ENCODE measurements around the gene DOC2A.
A peak's percentile ranks its signal among the peaks of the same experiment; 100 is the strongest.
"Not testable (repeated sequence)": the region's sequence is repeated elsewhere in the genome, so short reads cannot be mapped to it uniquely, and the experiment has no call there.

DOC2A gene

GRCh38 chr16:30026449-30026848 is 15.6 kb upstream of the DOC2A start:
- no peak for DNase-seq

GRCh38 chr16:30025574-30025973 is 14.7 kb upstream of the DOC2A start:
- DNase-seq = no peak

- no peak for DNase-seq
Observed at GRCh38 chr16:30025156-30025555, 14.3 kb upstream of the DOC2A start.

GRCh38 chr16:30024451-30024850 is 13.6 kb upstream of the DOC2A start:
- no peak for DNase-seq

- no peak for DNase-seq
Observed at GRCh38 chr16:30023586-30023985, 12.8 kb upstream of the DOC2A start.

- no peak for DNase-seq
Observed at GRCh38 chr16:30022887-30023286, 12.1 kb upstream of the DOC2A start, which contains the start of gene C16orf92. C16orf92 (plus strand) TSS chr16:30023198; CDS start chr16:30023341, 143 bp downstream.

- DNase-seq = no peak
Observed at GRCh38 chr16:30018731-30019158, 7.9 kb upstream of the DOC2A start.

- DNase-seq = not testable (repeated sequence)
Observed at GRCh38 chr16:30017937-30018336, 7.1 kb upstream of the DOC2A start.

GRCh38 chr16:30017277-30017656 is 6.4 kb upstream of the DOC2A start:
- no peak for DNase-seq

- DNase-seq = no peak
Observed at GRCh38 chr16:30016555-30017276, 5.9 kb upstream of the DOC2A start.

GRCh38 chr16:30015450-30015849 is 4.6 kb upstream of the DOC2A start:
- DNase-seq = not testable (repeated sequence)

GRCh38 chr16:30012598-30012997 is 1.8 kb upstream of the DOC2A start:
- not testable (repeated sequence) for DNase-seq

GRCh38 chr16:30011714-30012504 is 1.1 kb upstream of the DOC2A start:
- no peak for DNase-seq

- DNase-seq = no peak
Observed at GRCh38 chr16:30009990-30010843, 610 bp downstream of the DOC2A start.

GRCh38 chr16:30009085-30009862 is 1.6 kb downstream of the DOC2A start:
- DNase-seq = no peak

GRCh38 chr16:30007378-30007895 is 3.4 kb downstream of the DOC2A start:
- no peak for DNase-seq

GRCh38 chr16:30006659-30007377 is 4.0 kb downstream of the DOC2A start:
- no peak for DNase-seq

- DNase-seq = no peak
Observed at GRCh38 chr16:30006095-30006473, 4.7 kb downstream of the DOC2A start.

GRCh38 chr16:30005341-30006094 is 5.3 kb downstream of the DOC2A start:
- peak; percentile 42 for DNase-seq

GRCh38 chr16:30004811-30005242 is 6.0 kb downstream of the DOC2A start:
- DNase-seq = no peak

- no peak for DNase-seq
Observed at GRCh38 chr16:30004424-30004776, 6.4 kb downstream of the DOC2A start.

All from inflammatory macrophage treated with lipopolysaccharide for 4 hours (primary cell).